K562 (cell line): ENCODE data around the gene IL17RC. TPM values are rescaled to one million over a fixed set of nuclear protein-coding genes. Genes with fewer than 3 reads are reported as not detected.

ENCODE experiments used
- CBFA2T2 ChIP-seq: fragments of 450-650 bp; conservative IDR thresholded peaks from 2 replicates; pipeline ENCODE4 v1.6.1; 2017; ENCODE audit warnings: mild to moderate bottlenecking
- CC2D1A ChIP-seq: fragments of 450-650 bp; IDR thresholded peaks from 2 replicates; pipeline ENCODE4 v1.6.1; 2017; ENCODE audit warnings: mild to moderate bottlenecking
- DIDO1 ChIP-seq: fragments of 450-650 bp; IDR thresholded peaks from 2 replicates; pipeline ENCODE4 v1.6.1; 2016; ENCODE audit warnings: low read depth, missing biosample characterization, missing genetic modification characterization
- DMBX1 ChIP-seq: fragments of 250-450 bp; sonication (Bioruptor Pico); IDR thresholded peaks from 2 replicates; pipeline ENCODE4 v1.8.0; 2022; ENCODE audit warnings: inconsistent platforms, mild to moderate bottlenecking, moderate library complexity, borderline replicate concordance
- KLF16 ChIP-seq: IDR thresholded peaks from 2 replicates; pipeline ENCODE4 v1.6.1; 2016; ENCODE audit warnings: antibody characterized with exemption
- MGA ChIP-seq: fragments of 450-650 bp; IDR thresholded peaks from 2 replicates; pipeline ENCODE4 v1.6.1; 2016; ENCODE audit warnings: mild to moderate bottlenecking, moderate library complexity
- MYNN ChIP-seq, 2 experiments: sonication (generic); formaldehyde crosslinking in 1 of 2; IDR thresholded peaks; 2 replicates each; pipeline versions ENCODE4 v1.5.0 to v1.6.1; 2016 to 2020; ENCODE audit warnings: antibody characterized with exemption in 1 of 2, missing genetic modification reagents in 1 of 2
- NCOA4 ChIP-seq: fragments of 450-650 bp; IDR thresholded peaks from 2 replicates; pipeline ENCODE4 v1.6.1; 2018; ENCODE audit warnings: mild to moderate bottlenecking; ENCODE audit not compliant: partially characterized antibody
- NCOR1 ChIP-seq: fragments of 450-650 bp; IDR thresholded peaks from 2 replicates; pipeline ENCODE4 v1.6.1; 2016; ENCODE audit warnings: mild to moderate bottlenecking, moderate library complexity
- SMARCC2 ChIP-seq: fragments of 450-650 bp; IDR thresholded peaks from 2 replicates; pipeline ENCODE4 v1.6.1; 2017; ENCODE audit warnings: antibody characterized with exemption, moderate library complexity, mild to moderate bottlenecking, low read depth
- SUPT5H ChIP-seq: fragments of 450-650 bp; IDR thresholded peaks from 2 replicates; pipeline ENCODE4 v1.6.1; 2016
- TCF3 ChIP-seq: sonication (generic); formaldehyde crosslinking; IDR thresholded peaks from 2 replicates; pipeline ENCODE4 v1.4.0; 2020; ENCODE audit warnings: mild to moderate bottlenecking, missing genetic modification reagents
- THRA ChIP-seq: fragments of 450-650 bp; IDR thresholded peaks from 2 replicates; pipeline ENCODE4 v1.6.1; 2017; ENCODE audit warnings: mild to moderate bottlenecking, moderate library complexity
- ZNF707 ChIP-seq: fragments of 250-450 bp; sonication (Bioruptor Pico); conservative IDR thresholded peaks from 2 replicates; pipeline ENCODE4 v1.8.0; 2022; ENCODE audit warnings: inconsistent platforms, mild to moderate bottlenecking, moderate library complexity
- ZSCAN32 ChIP-seq: fragments of 450-650 bp; formaldehyde crosslinking; IDR thresholded peaks from 2 replicates; pipeline ENCODE4 v1.4.0; 2020; ENCODE audit warnings: mild to moderate bottlenecking, moderate library complexity
- polyA plus RNA-seq, 8 experiments: library from polyadenylated mRNA; depleted of rRNA in 4 of 8; stranded (reverse) in 5 of 8; unstranded in 3 of 8; fragments of >200 nt; fragmentation: Nextera tagmentation in 2 of 8; fragmentation: Illumina TruSeq in 1 of 8; extraction: Ambion mirVana in 2 of 8; extraction: Trizol in 1 of 8; gene quantifications; 2 replicates each; pipeline versions ENCODE4 v1.2.1 to v1.2.3, GENCODE V29; 2011 to 2014; ENCODE audit warnings: inconsistent platforms in 1 of 8, missing spikeins in 1 of 8
- total RNA-seq, 7 experiments: library from RNA; depleted of rRNA in 6 of 7; stranded (reverse); fragments of >200 nt in 6 of 7; fragmentation: Illumina TruSeq in 2 of 7; extraction: Trizol in 2 of 7; gene quantifications; 2 replicates each; pipeline versions ENCODE4 v1.2.1 to v1.2.3, GENCODE V29; 2011 to 2021; ENCODE audit warnings: low replicate concordance in 1 of 7

The IL17RC gene
- total and polyA plus RNA-seq, 9 of the 15 experiments (the other 6 are each of a cell fraction or from before 2014, with no cell fraction given) = 0.15 to 11.4 (median 7.1) TPM; not detected in 1

GRCh38 chr3:9978710-9979305, 61.9 kb downstream of the IL17RC start (continued):
- no peak for TF ChIP-seq THRA
- no peak for TF ChIP-seq NCOA4
- TF ChIP-seq SMARCC2 = peak; percentile 84; the same call in 1 of the 2 replicates
- TF ChIP-seq ZNF707 (CRISPR knock-in tag) = no peak
- TF ChIP-seq SUPT5H = no peak
- TF ChIP-seq KLF16 = peak; percentile 89; the same call in 1 of the 2 replicates
- peak; percentile 96 for TF ChIP-seq TCF3 (CRISPR knock-in tag)
- peak; percentile 47 for TF ChIP-seq MGA
- TF ChIP-seq DMBX1 (CRISPR knock-in tag) = no peak; the same call in 1 of the 2 replicates
- TF ChIP-seq NCOR1 = peak; percentile 95
- peak; percentile 94 for TF ChIP-seq CBFA2T2
- peak; percentile 60; the same call in 1 of the 2 replicates for TF ChIP-seq CC2D1A
- TF ChIP-seq DIDO1 = no peak
- no peak for TF ChIP-seq ZSCAN32
- TF ChIP-seq MYNN (IDR thresholded peaks at IDR 0.05) = peak; percentile 69; the same call in 1 of the 2 replicates
- no peak for TF ChIP-seq MYNN (CRISPR knock-in tag; IDR thresholded peaks at IDR 0.05)
